ENCODE measurements around the gene STON2.
A peak's percentile ranks its signal among the peaks of the same experiment; 100 is the strongest.

STON2 gene

GRCh38 chr14:81332725-81333124, 67.4 kb downstream of the STON2 start:
- no peak for DNase-seq (ENCODE audit: low read depth)

- DNase-seq (ENCODE audit: low read depth): no peak
These were observed 68.7 kb downstream of the STON2 start for GRCh38 chr14:81331229-81332021.

GRCh38 chr14:81330619-81331122, 69.5 kb downstream of the STON2 start:
- no peak for DNase-seq (ENCODE audit: low read depth)

- no peak for DNase-seq (ENCODE audit: low read depth)
These were observed 70.3 kb downstream of the STON2 start for GRCh38 chr14:81329640-81330381.

GRCh38 chr14:81326451-81326850, 73.7 kb downstream of the STON2 start:
- no peak for DNase-seq (ENCODE audit: low read depth)

GRCh38 chr14:81324011-81324410, 76.1 kb downstream of the STON2 start:
- no peak for DNase-seq (ENCODE audit: low read depth)

- no peak for DNase-seq (ENCODE audit: low read depth)
These were observed 77.0 kb downstream of the STON2 start for GRCh38 chr14:81323093-81323492.

- no peak for DNase-seq (ENCODE audit: low read depth)
These were observed 80.2 kb downstream of the STON2 start for GRCh38 chr14:81319946-81320345.

- DNase-seq (ENCODE audit: low read depth): no peak
These were observed 80.8 kb downstream of the STON2 start for GRCh38 chr14:81319314-81319713.

- no peak for DNase-seq (ENCODE audit: low read depth)
These were observed 84.8 kb downstream of the STON2 start for GRCh38 chr14:81315341-81315740.

GRCh38 chr14:81314443-81315175, 85.5 kb downstream of the STON2 start:
- no peak for DNase-seq (ENCODE audit: low read depth)

- DNase-seq (ENCODE audit: low read depth): peak; percentile 1
These were observed 86.2 kb downstream of the STON2 start for GRCh38 chr14:81313775-81314429.

GRCh38 chr14:81313200-81313599, 86.9 kb downstream of the STON2 start:
- no peak for DNase-seq (ENCODE audit: low read depth)

- DNase-seq (ENCODE audit: low read depth): no peak
These were observed 87.7 kb downstream of the STON2 start for GRCh38 chr14:81312289-81312876.

- DNase-seq (ENCODE audit: low read depth): no peak
These were observed 88.3 kb downstream of the STON2 start for GRCh38 chr14:81311778-81312177.

GRCh38 chr14:81311141-81311540, 89.0 kb downstream of the STON2 start:
- DNase-seq (ENCODE audit: low read depth): no peak

- DNase-seq (ENCODE audit: low read depth): no peak
These were observed 89.5 kb downstream of the STON2 start for GRCh38 chr14:81310606-81311005.

- no peak for DNase-seq (ENCODE audit: low read depth)
These were observed 90.6 kb downstream of the STON2 start for GRCh38 chr14:81309511-81309910.

GRCh38 chr14:81305743-81306142, 94.4 kb downstream of the STON2 start:
- no peak for DNase-seq (ENCODE audit: low read depth)

GRCh38 chr14:81305065-81305464, 95.1 kb downstream of the STON2 start:
- no peak for DNase-seq (ENCODE audit: low read depth)

- DNase-seq (ENCODE audit: low read depth): no peak
These were observed 96.7 kb downstream of the STON2 start for GRCh38 chr14:81303258-81303935.

Measured in iris pigment epithelial cell (primary cell).